Activated CD8-positive, alpha-beta memory T cell treated with anti-CD3 and anti-CD28 coated beads, Interleukin-2, amount 50 U/mL, for 24 hours (primary cell): Measurements from ENCODE around the gene ACOT11.

Source experiments
- DNase-seq: peaks from one replicate; pipeline ENCODE4 v3.0.0-alpha.2; 2020; ENCODE audit errors: extremely low read depth

Gene ACOT11

GRCh38 chr1:54645806-54646676 lies 98.0 kb downstream of the ACOT11 start:
- DNase-seq, result no peak

DNA sequence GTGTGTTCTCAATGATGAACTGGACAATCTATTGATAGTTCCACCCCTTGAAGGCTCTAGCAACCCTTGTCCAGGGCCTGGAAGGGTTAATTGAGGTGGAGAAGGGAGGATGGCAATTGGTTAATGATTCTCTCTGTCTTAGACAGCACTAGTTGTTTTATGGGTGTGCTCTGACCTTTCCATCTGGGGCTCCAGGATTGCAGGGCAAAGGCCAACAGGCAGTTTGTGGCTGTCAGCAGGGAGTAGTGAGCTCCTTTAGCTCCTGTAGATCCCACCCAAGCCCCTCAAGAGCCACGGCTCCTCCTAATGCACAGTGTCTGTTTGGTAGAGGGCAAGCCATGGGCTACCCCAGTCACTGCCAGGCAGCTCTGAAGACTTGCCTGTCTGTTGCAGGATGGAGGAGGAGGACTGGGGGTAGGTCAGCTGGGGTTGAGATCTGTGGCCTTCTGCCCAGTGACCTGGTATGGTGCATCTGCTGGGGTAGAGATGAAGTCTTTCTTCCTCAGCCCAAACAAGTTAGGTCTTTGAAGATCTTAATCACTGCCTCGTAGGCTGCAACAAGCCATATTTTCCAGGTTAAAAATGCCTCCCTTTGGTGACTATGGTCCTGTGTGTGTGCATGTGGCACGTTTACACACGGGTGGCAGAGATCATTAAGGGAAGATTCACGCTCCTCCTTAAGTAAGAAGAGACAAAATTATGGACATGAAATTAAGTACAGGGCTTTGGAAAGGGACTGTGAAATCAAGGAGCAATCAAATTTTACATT lies 101.3 kb downstream of the ACOT11 start:
- DNase-seq, result no peak

- DNase-seq, result no peak
Observed at GRCh38 chr1:54649921-54650320, 101.9 kb downstream of the ACOT11 start.

DNA sequence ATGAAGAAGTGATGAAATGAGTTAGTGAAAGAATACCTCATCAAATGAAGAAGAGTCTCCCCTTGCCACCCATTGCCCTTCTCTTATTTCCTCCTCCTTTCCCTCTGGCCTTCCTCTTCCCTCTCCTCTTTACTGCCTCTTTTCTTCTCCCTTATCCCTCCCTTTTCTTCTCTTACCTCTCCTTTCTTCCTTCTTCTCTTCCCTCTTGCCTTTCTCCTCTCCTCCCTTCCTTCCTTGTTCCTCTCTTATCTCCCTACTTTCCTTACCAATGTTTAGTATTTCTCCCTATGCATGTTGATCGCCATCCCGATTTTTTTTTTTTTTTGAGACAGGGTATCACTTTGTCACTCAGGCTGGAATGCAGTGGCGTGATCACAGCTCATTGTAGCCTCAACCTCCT lies 102.4 kb downstream of the ACOT11 start:
- DNase-seq, result no peak

DNA sequence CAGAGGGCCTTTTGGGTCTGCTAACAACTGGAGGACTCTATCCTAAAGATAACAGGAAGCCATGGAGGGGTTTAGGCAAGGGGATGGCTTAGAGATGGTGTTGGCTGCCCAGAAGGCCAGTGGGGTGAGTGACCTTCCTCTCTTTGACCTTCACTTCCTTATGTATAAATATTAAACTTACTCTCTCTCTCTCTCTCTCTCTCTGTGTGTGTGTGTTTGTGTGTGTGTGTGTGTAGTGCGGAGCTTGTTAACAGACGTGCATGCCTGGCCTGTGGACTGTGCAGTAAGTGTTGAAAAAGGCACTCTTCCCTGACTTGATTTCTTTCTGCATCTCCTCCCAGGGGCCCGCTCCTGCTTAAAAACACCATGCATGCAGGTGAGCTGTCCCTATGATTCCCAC lies 103.6 kb downstream of the ACOT11 start:
- no peak for DNase-seq

DNA sequence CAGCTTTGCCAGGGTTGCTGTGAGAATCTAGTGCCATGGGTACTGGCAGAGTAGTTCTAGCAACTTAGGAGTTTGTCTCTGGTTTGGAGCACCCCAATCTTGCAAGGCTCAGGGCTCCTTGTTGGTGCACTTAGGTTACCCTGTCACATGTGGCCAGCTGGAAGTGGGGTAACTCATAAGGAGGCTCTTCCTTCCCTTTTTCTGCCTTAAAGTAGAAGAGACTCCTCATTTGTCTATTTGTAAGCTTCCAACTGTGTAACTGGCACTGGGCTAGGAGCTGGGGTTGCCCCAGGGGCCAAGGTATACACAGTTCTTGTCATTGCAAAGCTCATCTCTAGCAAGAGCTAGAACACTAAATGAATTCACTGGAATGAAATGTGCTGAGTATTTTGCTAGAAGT lies 104.1 kb downstream of the ACOT11 start:
- DNase-seq, result no peak

DNA sequence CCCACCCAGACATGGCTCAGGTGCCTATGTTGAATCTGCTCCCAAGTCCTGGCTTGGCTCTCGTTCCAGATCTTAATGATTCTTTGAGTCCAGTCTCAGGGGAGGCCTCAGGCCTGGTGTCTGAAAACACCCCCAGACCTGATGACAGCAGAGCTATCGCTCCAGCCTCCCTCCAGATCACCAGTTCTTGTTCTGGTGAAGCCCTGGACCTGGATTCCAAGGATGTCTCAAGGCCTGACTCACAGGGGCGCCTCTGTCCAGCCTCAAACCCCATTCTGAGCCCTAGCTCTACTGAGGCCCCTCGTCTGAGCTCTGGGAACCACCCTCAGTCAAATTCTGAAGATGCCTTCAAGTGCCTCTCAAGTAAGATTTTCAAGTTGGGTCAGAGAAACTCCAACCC lies 105.0 kb downstream of the ACOT11 start:
- no peak for DNase-seq

DNA sequence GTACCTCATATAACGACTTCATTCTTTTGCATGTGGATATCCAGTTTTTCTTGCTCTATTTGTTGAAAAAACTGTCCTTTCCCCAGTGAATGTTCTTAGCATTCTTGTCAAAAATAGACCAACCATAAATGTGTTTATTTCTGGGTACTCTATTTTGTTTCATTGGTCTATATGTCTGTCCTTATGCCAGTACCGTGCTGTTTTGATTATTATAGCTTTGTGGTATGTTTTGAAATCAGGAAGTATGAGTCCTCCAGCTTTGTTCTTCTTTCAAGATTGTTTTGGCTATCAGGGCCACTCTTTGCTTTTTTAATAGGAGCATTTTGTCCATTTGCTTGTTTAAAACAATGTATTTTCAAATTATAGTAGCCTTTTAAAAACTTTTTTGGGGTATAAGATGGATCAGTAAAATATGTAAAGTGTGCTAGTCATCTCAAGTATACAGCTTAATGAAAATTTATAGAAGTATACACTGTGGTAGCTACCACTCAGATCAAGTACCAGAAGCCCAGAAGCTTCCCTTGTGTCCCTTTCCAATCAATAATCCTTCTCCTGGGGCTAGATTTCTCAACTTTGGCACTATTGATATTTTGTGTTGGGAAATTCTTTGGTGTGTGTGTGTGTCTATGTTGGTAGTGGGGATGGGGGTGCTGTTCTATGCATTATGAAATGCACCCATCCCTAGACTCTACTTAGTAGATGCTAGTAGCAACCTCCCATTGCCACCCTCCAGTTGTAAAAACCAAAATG lies 110.3 kb downstream of the ACOT11 start:
- no peak for DNase-seq
